ENCODE results near the gene SMOC1.

DNA sequence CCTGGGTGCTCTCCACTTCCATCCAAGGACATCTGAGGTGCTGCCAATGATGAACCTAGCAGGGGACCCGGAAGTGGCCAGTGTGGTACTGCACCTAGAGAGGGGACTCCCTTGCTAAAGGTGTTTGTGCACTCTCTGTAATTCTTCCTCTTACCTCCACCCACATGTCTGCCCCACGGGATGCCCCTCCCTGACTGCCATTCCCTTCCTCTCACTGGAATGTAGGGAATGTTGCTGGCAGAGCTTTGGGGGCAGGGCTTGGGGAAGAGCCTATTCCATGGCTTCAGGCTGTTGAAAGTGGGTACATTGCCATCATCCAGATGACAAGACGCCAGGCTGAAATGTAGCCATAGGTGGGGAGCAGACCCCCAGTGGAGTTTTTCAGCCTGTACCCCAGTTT, 153.2 kb downstream of the SMOC1 start:
- TF ChIP-seq POLR2A (IDR thresholded peaks at IDR 0.05), result no peak
- TF ChIP-seq, protein P1, sequence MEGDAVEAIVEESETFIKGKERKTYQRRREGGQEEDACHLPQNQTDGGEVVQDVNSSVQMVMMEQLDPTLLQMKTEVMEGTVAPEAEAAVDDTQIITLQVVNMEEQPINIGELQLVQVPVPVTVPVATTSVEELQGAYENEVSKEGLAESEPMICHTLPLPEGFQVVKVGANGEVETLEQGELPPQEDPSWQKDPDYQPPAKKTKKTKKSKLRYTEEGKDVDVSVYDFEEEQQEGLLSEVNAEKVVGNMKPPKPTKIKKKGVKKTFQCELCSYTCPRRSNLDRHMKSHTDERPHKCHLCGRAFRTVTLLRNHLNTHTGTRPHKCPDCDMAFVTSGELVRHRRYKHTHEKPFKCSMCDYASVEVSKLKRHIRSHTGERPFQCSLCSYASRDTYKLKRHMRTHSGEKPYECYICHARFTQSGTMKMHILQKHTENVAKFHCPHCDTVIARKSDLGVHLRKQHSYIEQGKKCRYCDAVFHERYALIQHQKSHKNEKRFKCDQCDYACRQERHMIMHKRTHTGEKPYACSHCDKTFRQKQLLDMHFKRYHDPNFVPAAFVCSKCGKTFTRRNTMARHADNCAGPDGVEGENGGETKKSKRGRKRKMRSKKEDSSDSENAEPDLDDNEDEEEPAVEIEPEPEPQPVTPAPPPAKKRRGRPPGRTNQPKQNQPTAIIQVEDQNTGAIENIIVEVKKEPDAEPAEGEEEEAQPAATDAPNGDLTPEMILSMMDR (IDR thresholded peaks at IDR 0.05), result no peak
